ENCODE data around the gene TMEM239.
"Not testable (repeated sequence)": the region's sequence is repeated elsewhere in the genome, so short reads cannot be mapped to it uniquely, and the experiment has no call there.

TMEM239 gene

GRCh38 chr20:2816030-2816582, at the start of gene TMEM239:
Gene TMEM239, plus strand, starts transcription at chr20:2816364. Its CDS starts 191 bp downstream, at chr20:2816555.
- DNase-seq (ENCODE audit: low read depth in 2 of 2): no peak

- DNase-seq (ENCODE audit: low read depth in 2 of 2): no peak
These were observed 48.2 kb upstream of the TMEM239 start for GRCh38 chr20:2767768-2768631.

- no peak for DNase-seq (ENCODE audit: low read depth in 2 of 2)
These were observed 47.5 kb upstream of the TMEM239 start for GRCh38 chr20:2768632-2769015.

- DNase-seq (ENCODE audit: low read depth in 2 of 2): not testable (repeated sequence)
These were observed 46.1 kb upstream of the TMEM239 start for GRCh38 chr20:2770091-2770490.

- no peak for DNase-seq (ENCODE audit: low read depth in 2 of 2)
These were observed 44.5 kb upstream of the TMEM239 start for GRCh38 chr20:2771631-2772080.

- DNase-seq (ENCODE audit: low read depth in 2 of 2): no peak
These were observed 42.4 kb upstream of the TMEM239 start for GRCh38 chr20:2773812-2774211.

GRCh38 chr20:2775139-2775538, 41.0 kb upstream of the TMEM239 start:
- DNase-seq (ENCODE audit: low read depth in 2 of 2): no peak

GRCh38 chr20:2778602-2779321, 37.4 kb upstream of the TMEM239 start:
- no peak for DNase-seq (ENCODE audit: low read depth in 2 of 2)

- no peak for DNase-seq (ENCODE audit: low read depth in 2 of 2)
These were observed 35.2 kb upstream of the TMEM239 start for GRCh38 chr20:2780948-2781347.

- no peak for DNase-seq (ENCODE audit: low read depth in 2 of 2)
These were observed 32.1 kb upstream of the TMEM239 start for GRCh38 chr20:2783908-2784566.

GRCh38 chr20:2793471-2793870, 22.7 kb upstream of the TMEM239 start:
- no peak for DNase-seq (ENCODE audit: low read depth in 2 of 2)

- no peak for DNase-seq (ENCODE audit: low read depth in 2 of 2)
These were observed 21.9 kb upstream of the TMEM239 start for GRCh38 chr20:2794202-2794748.

- DNase-seq (ENCODE audit: low read depth in 2 of 2): no peak
These were observed 21.2 kb upstream of the TMEM239 start for GRCh38 chr20:2794866-2795447.

GRCh38 chr20:2795451-2795850, 20.7 kb upstream of the TMEM239 start:
- no peak for DNase-seq (ENCODE audit: low read depth in 2 of 2)

GRCh38 chr20:2796011-2796660, 20.0 kb upstream of the TMEM239 start:
- DNase-seq (ENCODE audit: low read depth in 2 of 2): no peak

GRCh38 chr20:2797136-2797983, 18.8 kb upstream of the TMEM239 start:
- DNase-seq (ENCODE audit: low read depth in 2 of 2): no peak

GRCh38 chr20:2798095-2798805, 17.9 kb upstream of the TMEM239 start:
- no peak for DNase-seq (ENCODE audit: low read depth in 2 of 2)

- DNase-seq (ENCODE audit: low read depth in 2 of 2): no peak
These were observed 17.4 kb upstream of the TMEM239 start for GRCh38 chr20:2798814-2799213.

GRCh38 chr20:2799271-2799670, 16.9 kb upstream of the TMEM239 start:
- DNase-seq (ENCODE audit: low read depth in 2 of 2): no peak

Data from stimulated activated CD8-positive, alpha-beta memory T cell treated with anti-CD3 and anti-CD28 coated beads, Interleukin-7, amount 100 ng/mL, for 1 hour (primary cell).